Measurements from ENCODE around the gene CLIC5. TPM values are rescaled to one million over a fixed set of nuclear protein-coding genes. Genes with fewer than 3 reads are reported as not detected.

The CLIC5 gene
- polyA plus RNA-seq, 1 donor (not counting 4 experiments of a cell fraction or from before 2014, with no cell fraction given): 0.09 TPM

- H2AFZ ChIP-seq (ENCODE audit: control insufficient read depth, low read length): no peak overlapping the region
- H3K4me3 ChIP-seq (ENCODE audit: control insufficient read depth in 2 of 3, extremely low read depth in 1 of 3, insufficient read depth in 2 of 3, low read depth in 1 of 3, low read length in 3 of 3): no peak overlapping the region
- FAIRE-seq (no peak), DNase-seq (ENCODE audit: low read depth, low spot score) (no peak)
- H3K27ac ChIP-seq (ENCODE audit: control insufficient read depth, insufficient read depth, low read length): no peak overlapping the region
- H3K79me2 ChIP-seq (ENCODE audit: control insufficient read depth, insufficient read depth, low read length): no peaks in the 10 kb centered on the region
- TF ChIP-seq EZH2 (IDR thresholded peaks at IDR 0.05; ENCODE audit: low read length) (no peak), CTCF (optimal IDR thresholded peaks at IDR 0.05 in 1 of 3, IDR thresholded peaks at IDR 0.05 in 1 of 3, conservative IDR thresholded peaks at IDR 0.05 in 1 of 3; ENCODE audit: extremely low read depth in 1 of 3, insufficient read depth in 2 of 3, low read length in 3 of 3) (no peak)
- H3K4me2 ChIP-seq (ENCODE audit: control insufficient read depth, extremely low read depth, insufficient read depth, low read depth, low read length): no peak overlapping the region
- no peak overlapping the region for H3K9ac ChIP-seq (ENCODE audit: control insufficient read depth, extremely low read depth, insufficient read depth, low read length)
- H3K36me3 ChIP-seq (ENCODE audit: control insufficient read depth in 2 of 2, extremely low read depth in 1 of 2, insufficient read depth in 2 of 2, low read length in 2 of 2): no peaks in the 10 kb centered on the region
- dilution Hi-C loops (cut with MboI; ENCODE audit: extremely low pct_ligation_motif_present, low sequenced_read_pairs): no loop called here
- no peaks in the 10 kb centered on the region for H3K9me3 ChIP-seq (ENCODE audit: control insufficient read depth, low read depth, low read length)
- H3K27me3 ChIP-seq (ENCODE audit: control insufficient read depth, extremely low read depth, insufficient read depth, low read length): peaks cover 3% of the 10 kb centered on the region
- H3K9me1 ChIP-seq (ENCODE audit: control insufficient read depth, extremely low read depth, insufficient read depth, low read length): no peaks in the 10 kb centered on the region
- no peaks in the 10 kb centered on the region for H3K4me1 ChIP-seq (ENCODE audit: control insufficient read depth, extremely low read depth, insufficient read depth, low read length)
- H4K20me1 ChIP-seq (ENCODE audit: control insufficient read depth, extremely low read depth, insufficient read depth, low read length): no peaks in the 10 kb centered on the region
Measured at GRCh38 chr6:45911691-45912090, 104.0 kb downstream of the CLIC5 start.

DNA sequence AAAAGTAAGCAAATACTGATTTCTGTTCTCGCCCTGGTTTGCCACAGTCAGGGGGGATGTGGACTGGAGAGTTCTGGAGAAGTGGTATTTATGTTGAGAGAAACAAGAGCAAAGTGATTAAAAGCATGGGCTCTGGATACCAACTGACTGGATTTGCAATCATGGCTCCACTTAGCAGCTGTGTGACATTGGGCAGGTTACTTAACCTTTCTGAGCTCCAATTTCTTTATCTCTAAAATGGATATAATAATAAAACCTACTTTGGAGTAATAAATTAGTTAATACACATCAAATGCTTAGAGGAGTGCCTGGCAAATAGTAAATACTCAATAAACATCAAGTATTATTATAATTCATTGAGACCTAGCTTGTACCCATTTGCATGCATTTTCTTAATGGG lies 111.7 kb downstream of the CLIC5 start:
- no peak for FAIRE-seq
- Histone ChIP-seq H3K4me3 (ENCODE audit: control insufficient read depth in 2 of 3, extremely low read depth in 1 of 3, insufficient read depth in 2 of 3, low read depth in 1 of 3, low read length in 3 of 3) (no peak overlapping the region), H3K9me1 (ENCODE audit: control insufficient read depth, extremely low read depth, insufficient read depth, low read length) (no peaks in the 10 kb centered on the region), H3K27ac (ENCODE audit: control insufficient read depth, insufficient read depth, low read length) (no peak overlapping the region), H3K4me2 (ENCODE audit: control insufficient read depth, extremely low read depth, insufficient read depth, low read depth, low read length) (no peak overlapping the region), H3K9ac (ENCODE audit: control insufficient read depth, extremely low read depth, insufficient read depth, low read length) (no peak overlapping the region), H3K9me3 (ENCODE audit: control insufficient read depth, low read depth, low read length) (no peaks in the 10 kb centered on the region), H3K79me2 (ENCODE audit: control insufficient read depth, insufficient read depth, low read length) (no peaks in the 10 kb centered on the region), H3K36me3 (ENCODE audit: control insufficient read depth in 2 of 2, extremely low read depth in 1 of 2, insufficient read depth in 2 of 2, low read length in 2 of 2) (no peaks in the 10 kb centered on the region), H3K4me1 (ENCODE audit: control insufficient read depth, extremely low read depth, insufficient read depth, low read length) (no peaks in the 10 kb centered on the region), H4K20me1 (ENCODE audit: control insufficient read depth, extremely low read depth, insufficient read depth, low read length) (no peaks in the 10 kb centered on the region), H2AFZ (ENCODE audit: control insufficient read depth, low read length) (no peak overlapping the region), H3K27me3 (ENCODE audit: control insufficient read depth, extremely low read depth, insufficient read depth, low read length) (no peaks in the 10 kb centered on the region)
- dilution Hi-C loops (cut with MboI; ENCODE audit: extremely low pct_ligation_motif_present, low sequenced_read_pairs): no loop called here
- no peak for DNase-seq (ENCODE audit: low read depth, low spot score)
- no peak for TF ChIP-seq EZH2 (IDR thresholded peaks at IDR 0.05; ENCODE audit: low read length)
- no peak for TF ChIP-seq CTCF (optimal IDR thresholded peaks at IDR 0.05 in 1 of 3, IDR thresholded peaks at IDR 0.05 in 1 of 3, conservative IDR thresholded peaks at IDR 0.05 in 1 of 3; ENCODE audit: extremely low read depth in 1 of 3, insufficient read depth in 2 of 3, low read length in 3 of 3)
